Loucy (cell line): Measurements from ENCODE around the gene PALLD.

ENCODE experiments used
- H2AFZ ChIP-seq: fragments of 200-600 bp; sonication (generic); 2 replicates; pipeline ENCODE4 v1.6.0; 2016; ENCODE audit warnings: antibody characterized with exemption, mild to moderate bottlenecking, low read length, moderate library complexity
- H3F3A ChIP-seq: fragments of 200-600 bp; 2 replicates; pipeline ENCODE4 v1.6.0; 2016; ENCODE audit warnings: antibody characterized with exemption, low read depth, mild to moderate bottlenecking
- H3K27me3 ChIP-seq: fragments of 200-600 bp; sonication (generic); 2 replicates; pipeline ENCODE4 v1.6.1; 2014; ENCODE audit warnings: low read length, mild to moderate bottlenecking; ENCODE audit not compliant: insufficient read depth, poor library complexity, severe bottlenecking
- H3K36me3 ChIP-seq: fragments of 200-600 bp; sonication (generic); 2 replicates; pipeline ENCODE4 v1.6.1; 2016; ENCODE audit warnings: low read length; ENCODE audit not compliant: insufficient read depth
- H3K4me1 ChIP-seq: fragments of 200-600 bp; sonication (generic); 2 replicates; pipeline ENCODE4 v1.5.1; 2014; ENCODE audit warnings: low read length, mild to moderate bottlenecking; ENCODE audit not compliant: insufficient read depth, poor library complexity, severe bottlenecking
- H3K4me2 ChIP-seq: fragments of 200-600 bp; sonication (generic); 2 replicates; pipeline ENCODE4 v1.6.0; 2014; ENCODE audit warnings: antibody characterized with exemption, low read length, low read depth, mild to moderate bottlenecking; ENCODE audit not compliant: poor library complexity, severe bottlenecking
- H3K4me3 ChIP-seq: fragments of 200-600 bp; sonication (generic); 2 replicates; pipeline ENCODE4 v1.5.1; 2014; ENCODE audit warnings: low read length, mild to moderate bottlenecking, mixed read lengths; ENCODE audit not compliant: poor library complexity, severe bottlenecking
- H3K79me2 ChIP-seq: fragments of 200-600 bp; sonication (generic); 2 replicates; pipeline ENCODE4 v1.6.1; 2014; ENCODE audit warnings: low read length; ENCODE audit not compliant: insufficient read depth
- H3K9ac ChIP-seq: fragments of 200-600 bp; sonication (generic); 2 replicates; pipeline ENCODE4 v1.6.0; 2014; ENCODE audit warnings: mild to moderate bottlenecking, low read depth, low read length, moderate library complexity; ENCODE audit not compliant: poor library complexity, severe bottlenecking
- H3K9me2 ChIP-seq: fragments of 200-600 bp; sonication (generic); replicated peaks from 2 replicates; pipeline ENCODE4 v1.6.1; 2016; ENCODE audit warnings: low read depth, low read length, mixed read lengths
- H3K9me3 ChIP-seq: fragments of 200-600 bp; sonication (generic); 2 replicates; pipeline ENCODE4 v1.6.1; 2014; ENCODE audit warnings: mild to moderate bottlenecking, antibody characterized with exemption, low read length, low read depth; ENCODE audit not compliant: insufficient read depth
- H4K20me1 ChIP-seq: fragments of 200-600 bp; sonication (generic); 2 replicates; pipeline ENCODE4 v1.6.0; 2014; ENCODE audit warnings: antibody characterized with exemption, low read length, mild to moderate bottlenecking; ENCODE audit not compliant: insufficient read depth, poor library complexity, severe bottlenecking
- CTCF ChIP-seq: fragments of 200-600 bp; sonication (generic); conservative IDR thresholded peaks from 2 replicates; pipeline ENCODE4 v1.5.1; 2014; ENCODE audit warnings: mild to moderate bottlenecking, antibody characterized with exemption, low read length
- EZH2phosphoT487 ChIP-seq: fragments of 200-600 bp; IDR thresholded peaks from 2 replicates; pipeline ENCODE4 v1.6.1; 2018; ENCODE audit warnings: antibody characterized with exemption, mild to moderate bottlenecking, moderate library complexity, borderline replicate concordance

Gene PALLD

GRCh38 chr4:168790898-168791297 is 294.0 kb downstream of the PALLD start:
- H3F3A ChIP-seq, result no peaks in the 10 kb centered on the region
- H3K4me3 ChIP-seq, result no peak overlapping the region
- TF ChIP-seq EZH2phosphoT487, result no peak
- TF ChIP-seq CTCF, result no peak
- H4K20me1 ChIP-seq, result no peaks in the 10 kb centered on the region
- H3K9me2 ChIP-seq, result no peaks in the 10 kb centered on the region
- no peak overlapping the region for H3K4me2 ChIP-seq
- H3K9ac ChIP-seq, result no peak overlapping the region
- H3K9me3 ChIP-seq, result no peaks in the 10 kb centered on the region
- H2AFZ ChIP-seq, result no peak overlapping the region
- H3K79me2 ChIP-seq, result no peaks in the 10 kb centered on the region
- no peaks in the 10 kb centered on the region for H3K27me3 ChIP-seq
- no peaks in the 10 kb centered on the region for H3K36me3 ChIP-seq
- H3K4me1 ChIP-seq, result peaks cover 3% of the 10 kb centered on the region

DNA sequence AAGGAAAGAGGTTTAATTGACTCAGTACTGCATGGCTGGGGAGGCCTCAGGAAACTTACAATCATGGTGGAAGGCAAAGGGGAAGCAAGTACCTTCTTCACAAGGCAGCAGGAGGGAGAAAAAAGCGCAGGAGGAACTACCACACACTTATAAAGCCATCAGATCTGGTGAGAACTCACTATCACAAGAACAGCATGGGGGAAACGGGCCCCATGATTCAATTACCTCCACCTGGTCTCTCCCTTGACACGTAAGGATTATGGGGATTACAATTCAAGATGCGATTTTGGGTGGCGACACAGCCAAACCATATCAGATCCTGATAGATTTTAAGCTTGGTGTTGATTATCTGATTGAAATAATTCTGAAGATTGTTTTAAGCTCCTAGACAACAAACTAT is 294.5 kb downstream of the PALLD start:
- no peak overlapping the region for H3K4me2 ChIP-seq
- TF ChIP-seq EZH2phosphoT487 (no peak), CTCF (no peak)
- H3K4me1 ChIP-seq, result peaks cover 3% of the 10 kb centered on the region
- H3F3A ChIP-seq, result no peaks in the 10 kb centered on the region
- H2AFZ ChIP-seq, result no peak overlapping the region
- H3K79me2 ChIP-seq, result no peaks in the 10 kb centered on the region
- H3K9me3 ChIP-seq, result no peaks in the 10 kb centered on the region
- no peaks in the 10 kb centered on the region for H4K20me1 ChIP-seq
- H3K4me3 ChIP-seq, result no peak overlapping the region
- no peak overlapping the region for H3K9ac ChIP-seq
- no peaks in the 10 kb centered on the region for H3K27me3 ChIP-seq
- no peaks in the 10 kb centered on the region for H3K9me2 ChIP-seq
- no peaks in the 10 kb centered on the region for H3K36me3 ChIP-seq

- no peaks in the 10 kb centered on the region for H4K20me1 ChIP-seq
- no peak overlapping the region for H3K4me3 ChIP-seq
- no peak overlapping the region for H3K4me2 ChIP-seq
- no peak for TF ChIP-seq CTCF
- no peak for TF ChIP-seq EZH2phosphoT487
- no peak overlapping the region for H3K9ac ChIP-seq
- no peaks in the 10 kb centered on the region for H3K36me3 ChIP-seq
- H3K9me3 ChIP-seq, result no peaks in the 10 kb centered on the region
- no peaks in the 10 kb centered on the region for H3K79me2 ChIP-seq
- H3K27me3 ChIP-seq, result no peaks in the 10 kb centered on the region
- H3K4me1 ChIP-seq, result peaks cover 3% of the 10 kb centered on the region
- H2AFZ ChIP-seq, result no peak overlapping the region
- H3F3A ChIP-seq, result no peaks in the 10 kb centered on the region
- H3K9me2 ChIP-seq, result no peaks in the 10 kb centered on the region
Measured at GRCh38 chr4:168793542-168793941, 296.7 kb downstream of the PALLD start.
